Transverse colon (tissue), 4 donors: ENCODE results near the gene EDARADD. TPM values are rescaled to one million over a fixed set of nuclear protein-coding genes. Genes with fewer than 3 reads are reported as not detected.

Experiments
- DNase-seq: peaks from one replicate; pipeline ENCODE4 v3.0.0-alpha.2; 2019
- H3K27ac ChIP-seq, 4 donors: fragments of 200-600 bp; sonication (generic); 2 replicates each; pipeline ENCODE4 v1.5.1; 2016 to 2018; ENCODE audit warnings: inconsistent platforms in 4 of 4
- H3K27me3 ChIP-seq: fragments of 200-600 bp; sonication (generic); 2 replicates; pipeline ENCODE4 v1.5.1; 2017; ENCODE audit warnings: inconsistent platforms
- H3K36me3 ChIP-seq, 4 donors: fragments of 200-600 bp; sonication (generic); 2 replicates each; pipeline ENCODE4 v1.5.1; 2017 to 2019; ENCODE audit warnings: inconsistent platforms in 4 of 4
- H3K4me1 ChIP-seq, 4 donors: fragments of 200-600 bp; sonication (generic); 2 replicates each; pipeline ENCODE4 v1.5.1; 2017 to 2020; ENCODE audit warnings: inconsistent platforms in 4 of 4
- H3K4me3 ChIP-seq, 4 donors: fragments of 200-600 bp; sonication (generic); 1 replicate in 1 of 4; 2 replicates in 3 of 4; pipeline versions ENCODE4 v1.5.1 to v1.6.1; 2017 to 2019; ENCODE audit warnings: inconsistent platforms in 4 of 4
- H3K9me3 ChIP-seq, 2 donors: fragments of 200-600 bp; sonication (generic); 2 replicates each; pipeline ENCODE4 v1.5.1; 2017 to 2019; ENCODE audit warnings: inconsistent platforms in 2 of 2
- CTCF ChIP-seq, 5 experiments: fragments of 200-600 bp in 3 of 5; fragments of 450-650 bp in 2 of 5; sonication (generic) in 3 of 5; IDR thresholded peaks; 1 replicate in 2 of 5; 2 replicates in 3 of 5; pipeline ENCODE4 v1.5.1; 2016 to 2017; ENCODE audit warnings: antibody characterized with exemption in 5 of 5, inconsistent platforms in 3 of 5, mild to moderate bottlenecking in 2 of 5, moderate library complexity in 1 of 5
- EP300 ChIP-seq: sonication (generic); formaldehyde crosslinking; IDR thresholded peaks from one replicate; pipeline ENCODE4 v1.6.1; 2017; ENCODE audit warnings: antibody characterized with exemption, low read depth
- POLR2A ChIP-seq: fragments of 450-650 bp; IDR thresholded peaks from one replicate; pipeline ENCODE4 v1.6.1; 2016; ENCODE audit warnings: antibody characterized with exemption, mild to moderate bottlenecking, moderate library complexity
- POLR2AphosphoS5 ChIP-seq, 3 donors: sonication (generic); formaldehyde crosslinking; IDR thresholded peaks; one replicate each; pipeline ENCODE4 v1.6.1; 2016; ENCODE audit warnings: antibody characterized with exemption in 3 of 3
- WGBS, 2 donors: methylation state at CpG; one replicate each; pipeline ENCODE4 v1.1.5; 2018; ENCODE audit warnings: low coverage in 1 of 2; 5-methylcytosine and 5-hydroxymethylcytosine counted together
- in situ Hi-C, 4 donors: fragments of 200-750 bp; cut with MboI; loops; one replicate each; pipeline versions ENCODE4 v1.15.0 to v1.15.1; 2017; ENCODE audit warnings: low sequenced_read_pairs in 3 of 4, low pct_ligation_motif_present in 1 of 4, low pct_unique_long_range_greater_than_20kb in 1 of 4
- intact Hi-C: fragments of 100-400 bp; cut with DNase I; formaldehyde crosslinking; loops from one replicate; pipeline ENCODE4 v1.15.1; 2023; ENCODE audit warnings: low total_unique reads
- total RNA-seq, 4 donors: library from RNA; depleted of rRNA; stranded (reverse); fragments of >200 nt; gene quantifications; one replicate each; pipeline ENCODE4 v1.1.0, GENCODE V29; 2016

EDARADD gene
- total RNA-seq, 4 donors from 2014 or later = 0.27 to 0.79 TPM; not detected in 2

- in situ Hi-C loops = no loop called here
- Histone ChIP-seq H3K27ac (no peak overlapping the region), H3K9me3 (no peaks in the 10 kb centered on the region), H3K4me1 (no peaks in the 10 kb centered on the region), H3K4me3 (no peak overlapping the region), H3K36me3 (no peaks in the 10 kb centered on the region), H3K27me3 (no peaks in the 10 kb centered on the region)
- no peak for TF ChIP-seq POLR2A
- TF ChIP-seq EP300 = no peak
- no peak for TF ChIP-seq POLR2AphosphoS5 (IDR thresholded peaks at IDR 0.05)
- TF ChIP-seq CTCF (IDR thresholded peaks at IDR 0.05) = no peak
- intact Hi-C loops = no loop called here
- DNase-seq = no peak
- 73% methylated on average over 14 of the region's 14 CpGs; no CpG with 5 or more reads in 1 of the 2 donors for WGBS, 2 donors
Measured at GRCh38 chr1:236425031-236425663, 31.1 kb downstream of the EDARADD start.

- Histone ChIP-seq H3K9me3 (no peaks in the 10 kb centered on the region), H3K4me1 (no peaks in the 10 kb centered on the region), H3K27me3 (no peaks in the 10 kb centered on the region), H3K27ac (no peak overlapping the region), H3K4me3 (no peak overlapping the region), H3K36me3 (no peaks in the 10 kb centered on the region)
- DNase-seq = no peak
- no peak for TF ChIP-seq POLR2AphosphoS5 (IDR thresholded peaks at IDR 0.05)
- no peak for TF ChIP-seq POLR2A
- no peak for TF ChIP-seq EP300
- no peak for TF ChIP-seq CTCF (IDR thresholded peaks at IDR 0.05)
- in situ Hi-C loops = no loop called here
- intact Hi-C loops = no loop called here
- 92% methylated on average over 3 of the region's 3 CpGs; no CpG with 5 or more reads in 1 of the 2 donors for WGBS, 2 donors
Measured at GRCh38 chr1:236426215-236426614, 32.1 kb downstream of the EDARADD start.

DNA sequence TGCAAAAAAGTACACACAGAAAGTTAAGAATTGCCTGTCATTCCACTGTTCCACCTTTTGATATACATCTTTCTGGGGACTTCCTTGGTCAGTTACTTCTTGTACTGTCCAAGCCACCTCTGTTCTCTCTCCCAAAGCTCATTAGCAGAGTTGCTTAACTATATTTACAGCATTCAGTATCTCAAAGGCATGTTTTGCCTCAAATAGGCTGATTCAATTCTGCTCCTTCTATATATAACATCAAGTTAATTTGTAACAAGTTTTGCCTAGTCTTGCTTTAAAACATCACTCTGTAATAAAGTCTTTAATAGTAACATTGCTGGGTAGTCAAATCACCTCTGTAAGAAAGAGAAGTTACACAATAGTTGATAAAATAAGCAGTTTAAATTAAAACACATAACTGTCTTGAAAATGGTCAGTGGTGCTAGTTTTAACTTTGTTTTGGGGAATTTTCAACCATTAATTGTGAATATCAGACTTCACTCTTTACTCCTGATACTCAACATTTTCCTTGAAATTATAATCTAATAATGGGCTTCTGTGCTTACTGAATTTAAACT, 35.7 kb downstream of the EDARADD start:
- Histone ChIP-seq H3K27ac (no peak overlapping the region), H3K36me3 (no peaks in the 10 kb centered on the region), H3K27me3 (no peaks in the 10 kb centered on the region), H3K4me1 (no peaks in the 10 kb centered on the region), H3K9me3 (no peaks in the 10 kb centered on the region), H3K4me3 (no peak overlapping the region)
- intact Hi-C loops (no loop called here), in situ Hi-C loops (no loop called here)
- DNase-seq = no peak
- TF ChIP-seq POLR2A (no peak), CTCF (IDR thresholded peaks at IDR 0.05) (no peak), EP300 (no peak), POLR2AphosphoS5 (IDR thresholded peaks at IDR 0.05) (no peak)

DNA sequence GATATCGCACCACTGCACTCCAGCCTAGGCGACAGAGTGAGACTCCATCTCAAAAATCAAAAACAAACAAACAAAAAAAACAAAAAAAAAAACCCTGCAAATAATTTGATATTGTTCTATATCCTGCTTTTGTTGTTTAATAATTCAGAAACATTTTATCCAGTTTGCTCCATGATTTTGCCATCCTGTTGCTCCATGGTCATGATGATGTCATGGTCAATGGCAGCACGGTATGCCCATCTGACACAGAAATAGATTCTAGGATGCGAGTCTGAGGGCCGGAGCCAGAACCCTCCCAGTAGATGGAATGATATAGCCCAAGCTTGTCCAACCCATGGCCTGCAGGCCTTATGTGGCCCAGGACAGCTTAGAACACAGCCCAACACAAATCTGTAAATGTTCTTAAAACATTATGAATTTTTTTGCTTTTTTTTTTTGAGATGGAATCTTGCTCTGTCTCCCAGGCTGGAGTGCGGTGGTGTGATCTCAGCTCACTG, 39.8 kb downstream of the EDARADD start:
- 87 to 92% methylated on average over 5 to 6 of the region's 6 CpGs for WGBS, 2 donors
- in situ Hi-C loops = no loop called here
- no peaks in the 10 kb centered on the region for H3K27me3 ChIP-seq
- H3K4me1 ChIP-seq = no peaks in the 10 kb centered on the region
- H3K4me3 ChIP-seq = no peak overlapping the region
- DNase-seq = no peak
- intact Hi-C loops = no loop called here
- no peaks in the 10 kb centered on the region for H3K9me3 ChIP-seq
- no peak overlapping the region for H3K27ac ChIP-seq
- TF ChIP-seq CTCF (IDR thresholded peaks at IDR 0.05) = no peak
- TF ChIP-seq POLR2A = no peak
- TF ChIP-seq POLR2AphosphoS5 (IDR thresholded peaks at IDR 0.05) = no peak
- no peak for TF ChIP-seq EP300
- H3K36me3 ChIP-seq = no peaks in the 10 kb centered on the region
